HG02938 (cell line): ENCODE measurements around the gene ATXN7.
A peak's percentile ranks its signal among the peaks of the same experiment; 100 is the strongest.

Experiments used
- ATAC-seq: cut with Tn5 transposase; IDR thresholded peaks from one replicate; pipeline ENCODE4 v1.9.1; 2021; ENCODE audit warnings: mild to moderate bottlenecking, moderate library complexity; ENCODE audit not compliant: unreplicated experiment

Gene ATXN7

GRCh38 chr3:63900459-63900858 lies 36.8 kb downstream of the ATXN7 start:
- no peak for ATAC-seq

GRCh38 chr3:63905731-63906620 lies 42.3 kb downstream of the ATXN7 start:
- no peak for ATAC-seq

- ATAC-seq, result no peak
Measured at GRCh38 chr3:63908081-63908736, 44.5 kb downstream of the ATXN7 start.

GRCh38 chr3:63908776-63909175 lies 45.1 kb downstream of the ATXN7 start:
- no peak for ATAC-seq

- ATAC-seq, result no peak
Measured at GRCh38 chr3:63909431-63909830, 45.8 kb downstream of the ATXN7 start.

GRCh38 chr3:63910001-63910400 lies 46.3 kb downstream of the ATXN7 start:
- no peak for ATAC-seq

GRCh38 chr3:63910891-63911290 lies 47.2 kb downstream of the ATXN7 start:
- ATAC-seq, result no peak

DNA sequence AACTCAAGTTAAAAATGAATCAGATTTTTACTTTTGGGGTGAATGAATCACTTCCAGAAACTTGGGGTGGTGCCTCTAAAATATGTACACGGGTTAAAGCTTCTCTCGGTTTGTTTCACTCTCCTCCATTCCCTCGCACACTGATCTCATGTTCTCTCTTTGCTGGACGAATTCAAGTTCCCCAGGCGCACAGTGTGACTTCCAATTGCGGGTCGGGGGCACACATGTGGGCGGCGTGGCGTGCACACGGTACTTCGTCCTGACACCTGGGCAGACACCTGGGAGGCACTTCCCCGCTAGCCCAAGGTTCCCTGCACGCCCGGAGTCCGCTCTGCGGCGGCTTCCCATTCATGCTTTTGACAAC lies 47.8 kb downstream of the ATXN7 start:
- ATAC-seq, result no peak

DNA sequence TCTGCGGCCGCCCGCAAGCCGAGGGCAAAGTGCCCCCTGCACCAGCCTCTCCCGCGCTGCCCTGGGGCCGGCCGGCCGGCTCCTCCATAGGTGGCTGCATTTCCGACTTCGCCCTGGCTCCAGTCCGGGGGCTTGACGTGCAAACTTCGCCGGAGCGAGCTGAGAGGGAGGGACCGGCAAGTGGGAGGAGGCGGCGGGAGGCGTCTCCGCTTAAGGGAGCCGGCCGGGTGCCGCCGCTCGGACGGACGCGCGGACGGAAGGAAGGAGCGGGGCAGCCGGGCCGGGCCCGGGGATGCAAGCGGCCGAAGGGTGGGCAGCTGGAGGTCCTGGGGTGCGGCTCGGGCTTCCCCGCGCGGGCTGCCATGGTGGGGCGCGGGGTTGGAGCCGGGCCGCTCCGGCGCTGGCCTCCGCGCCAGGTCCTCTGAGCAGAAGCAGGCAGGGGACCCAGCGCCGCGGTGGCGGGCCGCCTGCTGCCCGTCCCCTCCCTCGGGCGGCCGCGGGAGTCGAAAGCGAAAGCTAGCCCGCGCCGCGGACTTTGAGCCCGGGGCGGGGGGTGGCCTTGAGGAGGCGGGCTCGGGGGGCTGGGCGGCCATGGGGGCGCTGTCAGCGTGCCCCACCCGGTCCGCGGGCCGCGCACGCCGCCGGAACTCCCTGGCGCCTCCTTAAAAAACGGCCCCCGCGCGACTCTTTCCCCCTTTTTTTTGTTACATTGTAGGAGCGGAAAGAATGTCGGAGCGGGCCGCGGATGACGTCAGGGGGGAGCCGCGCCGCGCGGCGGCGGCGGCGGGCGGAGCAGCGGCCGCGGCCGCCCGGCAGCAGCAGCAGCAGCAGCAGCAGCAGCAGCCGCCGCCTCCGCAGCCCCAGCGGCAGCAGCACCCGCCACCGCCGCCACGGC lies 48.5 kb downstream of the ATXN7 start, which contains the start of gene SCAANT1:
Gene SCAANT1 (minus strand): TSS at position 511 of the 895 bp plus-strand sequence.
- ATAC-seq, result peak; percentile 79

GRCh38 chr3:63912768-63913588 lies 49.3 kb downstream of the ATXN7 start:
- ATAC-seq, result peak; percentile 6

- no peak for ATAC-seq
Measured at GRCh38 chr3:63914312-63914711, 50.6 kb downstream of the ATXN7 start.

- ATAC-seq, result no peak
Measured at GRCh38 chr3:63918321-63918720, 54.7 kb downstream of the ATXN7 start.

GRCh38 chr3:63920001-63920400 lies 56.3 kb downstream of the ATXN7 start:
- ATAC-seq, result no peak

GRCh38 chr3:63921741-63922482 lies 58.2 kb downstream of the ATXN7 start:
- ATAC-seq, result peak; percentile 84

DNA sequence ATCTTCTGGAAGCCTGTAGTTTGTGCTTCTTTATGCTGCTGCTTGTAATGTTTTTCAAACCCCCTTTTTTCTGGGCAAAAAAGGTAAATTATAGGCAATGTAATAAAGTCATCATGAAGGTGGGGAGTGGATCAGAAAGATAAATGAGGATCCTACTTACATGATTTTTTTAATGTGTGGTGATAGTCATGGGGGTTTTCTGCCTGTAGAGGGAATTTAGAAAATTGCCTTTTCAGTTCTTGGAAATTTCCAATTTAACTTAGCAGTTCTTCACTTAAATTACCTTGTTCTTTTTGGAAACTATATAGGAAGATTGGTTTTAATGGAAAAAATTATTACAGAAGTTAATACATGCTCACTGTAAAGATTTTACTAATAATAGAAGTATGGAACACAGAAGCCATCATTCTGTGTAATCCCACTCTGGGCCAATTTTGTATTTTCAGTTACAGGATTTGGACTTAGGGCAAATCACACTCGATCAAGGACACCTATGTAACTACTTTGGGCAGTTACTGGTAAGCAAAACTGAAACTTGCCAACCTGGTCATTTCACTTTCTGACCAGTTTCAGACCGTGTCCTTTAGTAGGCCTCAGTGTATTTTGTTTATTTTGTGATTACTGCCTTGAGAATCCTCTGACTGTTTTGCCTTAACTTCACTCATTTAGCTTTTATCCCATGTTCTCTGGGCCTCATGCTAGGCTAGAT lies 59.0 kb downstream of the ATXN7 start:
- peak; percentile 1 for ATAC-seq

- ATAC-seq, result no peak
Measured at GRCh38 chr3:63926309-63926708, 62.6 kb downstream of the ATXN7 start.

- peak; percentile 80 for ATAC-seq
Measured at GRCh38 chr3:63927422-63928280, 64.0 kb downstream of the ATXN7 start.

DNA sequence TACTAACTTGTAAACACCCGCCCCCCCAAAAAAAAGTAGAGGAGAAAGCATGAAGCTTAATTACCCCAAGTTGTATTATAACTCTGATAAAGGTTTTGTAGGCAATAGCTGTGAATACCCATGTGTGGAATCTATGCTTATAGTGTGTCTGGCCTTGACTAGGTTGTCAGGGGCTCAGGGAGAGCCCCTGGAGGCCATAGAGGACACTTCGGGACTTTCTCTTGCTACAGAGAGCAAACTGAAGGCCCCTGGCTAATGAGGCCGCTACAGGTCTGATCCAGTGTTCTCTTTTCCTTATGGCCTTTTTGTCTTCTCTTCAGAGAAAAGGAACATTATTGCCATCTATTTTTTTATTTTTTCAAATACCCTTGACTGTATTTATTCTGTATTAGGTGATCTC lies 67.6 kb downstream of the ATXN7 start:
- ATAC-seq, result no peak
